Esophagus squamous epithelium (tissue), 5 donors: ENCODE results near the gene CDH2. TPM values are rescaled to one million over a fixed set of nuclear protein-coding genes. Genes with fewer than 3 reads are reported as not detected.

Experiments
- DNase-seq: peaks from one replicate; lab custom pipeline; 2025; lab: John Stamatoyannopoulos, UW
- H3K27ac ChIP-seq, 4 donors: fragments of 200-600 bp; sonication (generic); one replicate each; pipeline ENCODE4 v1.5.1; 2016 to 2019; ENCODE audit warnings: mild to moderate bottlenecking in 1 of 4
- H3K27me3 ChIP-seq, 4 donors: fragments of 200-600 bp; sonication (generic); 1 replicate in 3 of 4; 2 replicates in 1 of 4; pipeline versions ENCODE4 v1.5.1 to v1.6.0; 2017 to 2021; ENCODE audit warnings: antibody characterized with exemption in 1 of 4
- H3K36me3 ChIP-seq, 3 donors: fragments of 200-600 bp; sonication (generic); one replicate each; pipeline ENCODE4 v1.5.1; 2016 to 2019
- H3K4me1 ChIP-seq, 3 donors: fragments of 200-600 bp; sonication (generic); one replicate each; pipeline ENCODE4 v1.5.1; 2017 to 2019
- H3K4me3 ChIP-seq, 4 donors: fragments of 200-600 bp; sonication (generic); 1 replicate in 3 of 4; 2 replicates in 1 of 4; pipeline ENCODE4 v1.5.1; 2016 to 2019; ENCODE audit warnings: mild to moderate bottlenecking in 2 of 4, moderate library complexity in 1 of 4
- H3K9me3 ChIP-seq, 3 donors: fragments of 200-600 bp; sonication (generic); one replicate each; pipeline ENCODE4 v1.5.1; 2016 to 2019
- CTCF ChIP-seq, 6 experiments: fragments of 450-650 bp in 4 of 6; fragments of 200-600 bp in 2 of 6; sonication (generic) in 2 of 6; IDR thresholded peaks; one replicate each; pipeline ENCODE4 v1.5.1; 2016 to 2019; ENCODE audit warnings: antibody characterized with exemption in 6 of 6, mild to moderate bottlenecking in 4 of 6, moderate library complexity in 4 of 6
- POLR2A ChIP-seq, 4 donors: fragments of 450-650 bp; IDR thresholded peaks; one replicate each; pipeline ENCODE4 v1.6.1; 2017; ENCODE audit warnings: antibody characterized with exemption in 4 of 4, mild to moderate bottlenecking in 4 of 4, moderate library complexity in 3 of 4
- WGBS, 2 donors: methylation state at CpG; one replicate each; pipeline ENCODE4 v1.1.5; 2018; 5-methylcytosine and 5-hydroxymethylcytosine counted together
- intact Hi-C: fragments of 100-400 bp; cut with DNase I; formaldehyde crosslinking; loops from one replicate; pipeline ENCODE4 v1.15.0; 2022
- total RNA-seq, 4 donors: library from RNA; depleted of rRNA; stranded (reverse); fragments of >200 nt; gene quantifications; one replicate each; pipeline ENCODE4 v1.1.0, GENCODE V29; 2016
- donor health status: DM: yes; HTN: yes; CAD: no.

Gene CDH2
- total RNA-seq, 4 donors from 2014 or later = 0.11 to 0.88 (median 0.28) TPM

GRCh38 chr18:28167835-28168349 lies 9.0 kb downstream of the CDH2 start:
- TF ChIP-seq CTCF (IDR thresholded peaks at IDR 0.05) (no peak), POLR2A (IDR thresholded peaks at IDR 0.05) (no peak)
- Histone ChIP-seq H3K27me3 (peaks cover 0 to 23% (median 0%) of the 10 kb centered on the region in 4 donors), H3K36me3 (no peaks in the 10 kb centered on the region), H3K27ac (no peak overlapping the region), H3K4me1 (no peaks in the 10 kb centered on the region), H3K9me3 (no peaks in the 10 kb centered on the region), H3K4me3 (no peak overlapping the region)
- WGBS, 2 donors = 72 to 73% methylated on average over 8 of the region's 8 CpGs
- intact Hi-C loops = no loop called here
- DNase-seq = no peak

- no peak for DNase-seq
- intact Hi-C loops = no loop called here
- WGBS, 2 donors = 22 to 26% methylated on average over 1 of the region's 1 CpG
- Histone ChIP-seq H3K36me3 (no peaks in the 10 kb centered on the region), H3K27me3 (no peaks in the 10 kb centered on the region), H3K4me3 (no peak overlapping the region), H3K4me1 (no peaks in the 10 kb centered on the region), H3K27ac (no peak overlapping the region), H3K9me3 (no peaks in the 10 kb centered on the region)
- TF ChIP-seq CTCF (IDR thresholded peaks at IDR 0.05) (no peak), POLR2A (IDR thresholded peaks at IDR 0.05) (no peak)
Observed at GRCh38 chr18:28164771-28165483, 12.0 kb downstream of the CDH2 start.

GRCh38 chr18:28163201-28163775 lies 13.6 kb downstream of the CDH2 start:
- no peak overlapping the region for H3K4me3 ChIP-seq
- DNase-seq = no peak
- no peaks in the 10 kb centered on the region for H3K36me3 ChIP-seq
- H3K4me1 ChIP-seq = no peaks in the 10 kb centered on the region
- intact Hi-C loops = no loop called here
- TF ChIP-seq POLR2A (IDR thresholded peaks at IDR 0.05) = no peak
- no peak for TF ChIP-seq CTCF (IDR thresholded peaks at IDR 0.05)
- no peak overlapping the region for H3K27ac ChIP-seq
- no peaks in the 10 kb centered on the region for H3K27me3 ChIP-seq
- WGBS, 2 donors = 75 to 86% methylated on average over 2 of the region's 2 CpGs
- no peaks in the 10 kb centered on the region for H3K9me3 ChIP-seq

- DNase-seq = no peak
- no peaks in the 10 kb centered on the region for H3K4me1 ChIP-seq
- intact Hi-C loops = no loop called here
Observed at GRCh38 chr18:28161608-28162599, 15.0 kb downstream of the CDH2 start.

More at GRCh38 chr18:28161608-28162599, 15.0 kb downstream of the CDH2 start:
- Histone ChIP-seq H3K4me3 (no peak overlapping the region), H3K9me3 (no peaks in the 10 kb centered on the region), H3K27me3 (no peaks in the 10 kb centered on the region), H3K27ac (no peak overlapping the region), H3K36me3 (no peaks in the 10 kb centered on the region)
- TF ChIP-seq POLR2A (IDR thresholded peaks at IDR 0.05) (no peak), CTCF (IDR thresholded peaks at IDR 0.05) (no peak)
- 72 to 82% methylated on average over 9 of the region's 9 CpGs for WGBS, 2 donors
